HTR-8/SVneo (cell line): Measurements from ENCODE around the gene IMPA2.

Experiments
- DNase-seq: peaks from one replicate; pipeline ENCODE4 v3.0.0; 2011; ENCODE audit warnings: low spot score, mixed read lengths; ENCODE audit not compliant: insufficient read length
- FAIRE-seq: peaks from 2 replicates; lab custom pipeline; 2011; peaks lifted over from hg19 to GRCh38; lab: Jason Lieb, UNC

IMPA2 gene

DNA sequence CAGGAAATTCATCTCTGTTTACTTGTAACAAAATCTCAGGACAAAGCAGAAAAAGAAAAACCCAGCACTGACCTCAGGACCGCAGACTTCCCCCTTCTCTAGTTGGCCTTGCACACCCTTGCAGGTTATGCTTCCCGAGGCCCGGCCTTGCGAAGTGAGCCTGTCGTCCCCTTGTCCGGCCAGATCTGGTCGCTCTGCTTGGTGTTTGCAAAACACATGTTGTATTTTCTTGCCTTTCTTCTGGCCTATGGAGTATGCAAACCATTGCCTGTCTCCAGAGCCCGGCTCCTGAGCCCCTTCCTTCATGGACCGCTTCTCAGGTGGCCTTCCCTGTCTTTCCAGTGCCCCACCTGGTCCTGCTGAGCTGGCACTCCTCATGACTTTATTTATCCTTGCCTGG lies 4.8 kb downstream of the IMPA2 start:
- DNase-seq (no peak), FAIRE-seq (no peak)

- FAIRE-seq (no peak), DNase-seq (no peak)
Measured at GRCh38 chr18:11987527-11987926, 6.2 kb downstream of the IMPA2 start.

DNA sequence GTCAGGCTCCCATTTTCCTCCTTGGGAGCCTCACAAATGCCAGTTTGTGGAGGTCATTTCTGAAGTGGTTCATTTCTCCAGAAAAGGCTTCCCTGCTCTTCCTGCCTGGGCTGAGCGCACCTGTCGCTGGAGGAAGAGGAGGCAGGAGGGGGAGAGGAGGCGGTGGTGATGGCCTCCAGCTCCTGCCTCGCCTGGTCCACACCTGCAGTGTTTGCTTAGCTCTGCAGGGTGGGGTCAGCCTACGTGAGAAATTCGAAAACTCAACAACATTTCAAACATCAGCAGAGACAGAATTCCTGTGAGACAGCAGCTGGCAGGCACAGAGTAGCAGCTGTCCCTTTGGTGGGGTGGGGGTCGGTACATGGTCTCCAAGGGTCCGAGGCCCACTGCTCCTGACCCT lies 7.9 kb downstream of the IMPA2 start:
- DNase-seq, result no peak
- FAIRE-seq, result no peak

GRCh38 chr18:11989966-11990380 lies 8.7 kb downstream of the IMPA2 start:
- FAIRE-seq (no peak), DNase-seq (no peak)

GRCh38 chr18:11990539-11990938 lies 9.2 kb downstream of the IMPA2 start:
- FAIRE-seq, result no peak
- no peak for DNase-seq

- FAIRE-seq, result no peak
- no peak for DNase-seq
Measured at GRCh38 chr18:11991021-11991795, 9.9 kb downstream of the IMPA2 start.

DNA sequence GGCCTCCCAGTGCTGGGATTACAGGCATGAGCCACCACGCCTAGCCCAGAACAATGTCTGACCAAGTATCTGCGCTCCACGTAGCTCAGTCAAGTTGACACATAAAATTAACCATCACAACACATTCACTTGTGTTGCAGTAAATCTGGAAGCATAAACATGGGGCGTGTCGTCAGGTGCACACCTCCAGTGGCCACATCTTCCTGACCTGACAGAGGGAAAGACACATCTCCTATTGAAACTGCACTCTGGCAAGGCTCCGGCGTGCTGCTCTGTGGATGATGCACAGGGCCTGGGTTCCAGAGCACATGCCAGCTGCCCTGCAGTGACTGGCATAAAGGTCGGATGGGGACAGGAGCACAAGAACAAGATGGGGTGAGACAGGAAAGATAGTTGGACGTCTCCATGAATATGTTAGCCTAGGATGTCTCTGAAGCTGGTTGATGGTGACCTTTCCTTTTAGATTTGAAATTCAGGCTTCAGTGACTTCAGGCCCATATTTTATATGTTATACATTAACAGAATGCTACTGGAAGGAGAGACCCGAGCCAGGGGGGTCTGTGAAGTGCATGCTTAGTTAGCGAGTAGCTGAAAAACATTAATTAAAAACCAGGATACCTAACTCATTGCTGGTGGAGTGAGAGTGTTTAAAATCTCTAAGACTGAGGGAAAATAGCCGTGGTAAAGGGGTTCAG lies 10.9 kb downstream of the IMPA2 start:
- no peak for DNase-seq
- no peak for FAIRE-seq

DNA sequence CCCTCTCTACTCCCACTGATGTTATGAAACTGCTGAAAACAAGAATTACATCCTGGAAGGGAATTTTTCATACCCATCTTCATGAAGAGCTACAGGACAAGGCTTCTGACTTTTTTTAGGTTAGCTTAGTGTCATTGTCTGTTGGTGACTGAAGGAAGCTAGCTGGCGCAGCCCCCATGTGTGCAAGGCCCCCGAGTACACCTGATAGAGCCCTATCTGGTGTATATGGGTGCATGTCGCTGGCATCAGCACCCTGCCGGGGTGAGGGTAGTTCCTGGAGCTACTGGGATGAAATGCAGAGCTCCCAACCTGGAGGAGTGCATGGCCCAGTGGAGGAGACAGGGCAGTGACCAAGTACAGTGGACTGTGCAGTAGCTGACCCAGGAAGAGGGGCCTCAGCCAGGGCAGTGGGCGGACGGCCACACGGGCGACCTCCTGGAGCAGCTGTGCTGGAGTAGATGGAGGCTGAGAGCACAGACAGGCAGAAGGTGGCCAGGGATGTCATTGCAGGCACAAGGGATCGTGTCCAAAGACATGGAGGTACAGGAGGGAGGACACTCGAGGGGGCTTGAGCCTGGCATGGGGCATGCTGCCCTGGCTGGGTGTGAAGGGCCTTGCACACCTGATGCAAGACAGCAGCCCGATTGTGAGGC lies 12.1 kb downstream of the IMPA2 start:
- DNase-seq, result no peak
- FAIRE-seq, result no peak

DNA sequence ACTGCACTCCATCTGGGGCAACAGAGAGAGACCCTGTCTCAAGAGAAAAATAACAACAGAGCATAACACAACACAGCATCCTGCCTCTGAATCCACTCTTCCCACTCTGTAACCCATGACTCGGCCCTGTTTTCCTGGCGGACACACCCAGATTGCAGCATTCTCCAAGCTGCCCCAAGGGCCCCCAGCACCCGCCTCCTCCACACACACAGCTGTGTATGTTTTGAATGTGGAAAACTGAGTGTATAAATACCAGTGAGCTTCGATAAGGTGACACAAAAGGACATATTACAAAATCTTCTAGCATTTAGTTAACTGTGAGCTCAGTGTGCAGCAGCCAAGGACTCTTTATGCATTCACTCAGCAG lies 13.0 kb downstream of the IMPA2 start:
- no peak for FAIRE-seq
- DNase-seq, result peak; percentile 25

- FAIRE-seq, result no peak
- no peak for DNase-seq
Measured at GRCh38 chr18:11994703-11995444, 13.6 kb downstream of the IMPA2 start.

DNA sequence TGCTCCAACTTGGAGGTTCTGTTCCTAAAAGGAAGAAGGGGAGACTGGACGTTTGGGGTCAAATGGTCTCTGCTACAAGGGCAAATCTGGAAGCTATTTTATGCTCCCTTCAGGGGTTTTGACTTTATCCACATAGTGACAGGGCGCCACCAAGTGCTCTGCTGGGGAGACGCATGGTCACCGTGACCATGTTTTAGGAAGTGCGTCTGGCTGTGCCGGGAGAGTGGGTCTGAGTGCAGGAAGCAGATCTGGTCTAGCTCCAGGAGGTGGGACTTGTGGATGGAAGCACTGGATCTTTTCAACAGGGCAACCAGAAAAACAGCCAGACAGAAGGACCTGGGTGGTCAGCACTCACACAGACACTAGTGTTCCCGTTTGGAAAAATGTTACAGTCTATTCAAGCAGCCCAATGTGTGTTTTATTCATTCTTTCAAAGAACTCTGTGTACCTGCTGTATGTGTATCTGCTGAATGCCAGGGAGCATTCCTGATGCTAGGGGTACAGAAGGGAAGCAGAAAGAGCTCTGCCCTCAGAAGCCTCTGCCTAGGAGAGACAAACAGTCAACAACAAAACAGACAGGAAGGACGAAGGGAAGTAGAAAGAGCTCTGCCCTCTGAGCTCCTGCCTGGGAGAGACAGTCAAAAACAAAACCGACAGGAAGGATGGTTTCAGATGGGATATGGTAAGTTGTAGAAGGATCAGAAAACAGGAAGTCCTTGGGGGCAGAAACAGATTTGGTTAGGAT lies 14.3 kb downstream of the IMPA2 start:
- FAIRE-seq, result peak; percentile 13
- DNase-seq, result peak; percentile 66

GRCh38 chr18:11996190-11996754 lies 15.0 kb downstream of the IMPA2 start:
- FAIRE-seq, result no peak

GRCh38 chr18:11996907-11997306 lies 15.6 kb downstream of the IMPA2 start:
- FAIRE-seq, result no peak
- DNase-seq, result no peak

More at GRCh38 chr18:11996190-11996754, 15.0 kb downstream of the IMPA2 start:
- DNase-seq, result no peak

- FAIRE-seq, result no peak
- no peak for DNase-seq
Measured at GRCh38 chr18:11997466-11997865, 16.2 kb downstream of the IMPA2 start.

DNA sequence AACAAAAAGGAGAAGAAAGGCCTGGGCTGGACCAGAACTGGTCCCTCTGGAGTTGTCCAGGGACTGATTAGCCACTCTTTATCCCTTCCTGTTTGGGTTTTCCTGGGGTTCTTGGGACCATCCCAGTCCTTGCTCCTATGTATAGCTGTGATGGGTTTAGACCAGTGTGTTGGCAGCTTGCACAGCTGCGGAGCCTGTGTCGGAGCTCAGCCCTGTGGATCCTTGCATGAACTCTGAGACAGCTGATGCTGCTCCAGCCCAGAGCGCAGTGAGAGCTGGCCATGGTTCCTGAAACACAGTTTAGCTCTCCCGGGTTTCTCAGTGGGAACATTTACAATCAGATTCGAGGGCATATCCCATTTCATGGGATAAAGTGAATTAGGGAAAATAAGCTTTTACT lies 16.9 kb downstream of the IMPA2 start:
- no peak for DNase-seq
- FAIRE-seq, result no peak

- DNase-seq (no peak), FAIRE-seq (no peak)
Measured at GRCh38 chr18:11999429-11999828, 18.1 kb downstream of the IMPA2 start.

- DNase-seq, result no peak
- FAIRE-seq, result no peak
Measured at GRCh38 chr18:12000072-12000659, 18.9 kb downstream of the IMPA2 start.

DNA sequence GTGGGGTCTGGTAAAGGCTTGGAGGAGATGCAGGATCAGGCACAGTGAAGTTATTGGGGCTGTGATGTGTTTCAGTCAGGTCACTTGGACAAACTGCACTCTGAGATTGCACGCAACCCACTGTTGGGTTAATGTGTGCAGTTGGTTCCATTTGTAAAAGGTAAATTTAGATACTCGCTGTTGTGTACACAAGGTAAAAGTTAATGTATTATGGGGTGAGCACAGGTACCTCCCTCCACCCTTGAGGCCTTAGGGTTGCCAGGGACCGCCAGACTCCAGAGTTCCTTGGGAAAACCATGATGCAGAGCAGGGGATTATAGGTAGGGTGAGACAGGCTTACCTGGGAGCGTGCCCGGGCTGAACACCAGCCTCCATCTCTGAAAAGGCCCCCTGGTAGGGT lies 20.1 kb downstream of the IMPA2 start:
- FAIRE-seq, result no peak
- DNase-seq, result no peak

DNA sequence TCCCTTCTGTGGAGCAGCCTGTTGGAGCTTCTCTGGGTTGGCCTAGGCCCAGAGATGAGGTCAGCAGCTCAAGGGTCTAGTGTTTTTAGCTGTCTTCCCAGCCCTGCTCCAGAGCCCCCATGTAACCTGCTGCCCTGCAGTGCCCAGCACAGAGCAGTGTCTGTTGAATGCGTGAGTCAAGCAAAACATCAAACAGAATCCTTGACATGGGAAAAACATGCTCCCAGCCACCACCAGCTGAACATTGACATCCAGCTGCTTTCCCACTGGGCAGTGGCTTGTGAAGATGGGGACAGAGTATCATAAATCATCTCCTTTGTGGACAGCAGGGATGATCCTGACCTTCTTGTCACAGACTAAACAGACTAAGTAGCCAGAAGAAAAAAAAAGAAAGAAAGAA lies 22.6 kb downstream of the IMPA2 start:
- DNase-seq, result no peak
- no peak for FAIRE-seq
